Adrenal gland (tissue), 5 donors: ENCODE measurements around the gene PTPN1.

Experiments
- CTCF ChIP-seq, 6 experiments: fragments of 450-650 bp in 4 of 6; fragments of 200-600 bp in 2 of 6; sonication (generic) in 1 of 6; IDR thresholded peaks; 1 replicate in 5 of 6; 2 replicates in 1 of 6; pipeline versions ENCODE4 v1.5.1 to v1.8.0; 2016 to 2021; ENCODE audit warnings: antibody characterized with exemption in 6 of 6, mild to moderate bottlenecking in 2 of 6, moderate library complexity in 1 of 6
- POLR2A ChIP-seq, 2 donors: fragments of 450-650 bp; IDR thresholded peaks; one replicate each; pipeline ENCODE4 v1.6.1; 2017; ENCODE audit warnings: antibody characterized with exemption in 2 of 2, mild to moderate bottlenecking in 2 of 2, moderate library complexity in 1 of 2
- donor health status: DM: no; HTN: no; CAD: no.

GRCh38 chr20:50608750-50609104, 98.5 kb downstream of the PTPN1 start:
- TF ChIP-seq CTCF (IDR thresholded peaks at IDR 0.05) (no peak), POLR2A (IDR thresholded peaks at IDR 0.05) (no peak)
